Stomach (tissue), 9 donors: Measurements from ENCODE around the gene MAN2C1. TPM values are rescaled to one million over a fixed set of nuclear protein-coding genes. Genes with fewer than 3 reads are reported as not detected.
A peak's percentile ranks its signal among the peaks of the same experiment; 100 is the strongest.

Experiments
- DNase-seq, 2 donors: peaks; one replicate each; pipeline versions ENCODE4 v3.0.0 to v3.0.0-alpha.2; 2013 to 2019
- H3K27ac ChIP-seq, 5 donors: fragments of 200-600 bp in 4 of 5; sonication (generic) in 4 of 5; one replicate each; pipeline ENCODE4 v1.5.1; 2013 to 2019; ENCODE audit warnings: mild to moderate bottlenecking in 1 of 5, moderate library complexity in 1 of 5
- H3K27me3 ChIP-seq, 3 donors: fragments of 200-600 bp; sonication (generic); one replicate each; pipeline ENCODE4 v1.5.1; 2017 to 2019; ENCODE audit warnings: mixed run types in 1 of 3
- H3K36me3 ChIP-seq, 4 donors: fragments of 200-600 bp; sonication (generic); 1 replicate in 3 of 4; 2 replicates in 1 of 4; pipeline ENCODE4 v1.5.1; 2016 to 2019
- H3K4me1 ChIP-seq, 4 donors: fragments of 200-600 bp; sonication (generic); one replicate each; pipeline ENCODE4 v1.5.1; 2016 to 2019
- H3K4me3 ChIP-seq, 4 donors: fragments of 200-600 bp; sonication (generic) in 3 of 4; one replicate each; pipeline ENCODE4 v1.5.1; 2016 to 2019; ENCODE audit warnings: mild to moderate bottlenecking in 1 of 4
- H3K9me3 ChIP-seq, 4 donors: fragments of 200-600 bp; sonication (generic); one replicate each; pipeline ENCODE4 v1.5.1; 2016 to 2019
- CTCF ChIP-seq, 7 experiments: fragments of 450-650 bp in 4 of 7; fragments of 200-600 bp in 3 of 7; sonication (generic) in 3 of 7; IDR thresholded peaks; one replicate each; pipeline ENCODE4 v1.5.1; 2016 to 2019; ENCODE audit warnings: antibody characterized with exemption in 7 of 7, control low read depth in 2 of 7, mild to moderate bottlenecking in 1 of 7
- EP300 ChIP-seq: sonication (generic); formaldehyde crosslinking; IDR thresholded peaks from one replicate; pipeline ENCODE4 v1.6.1; 2017; ENCODE audit warnings: antibody characterized with exemption
- POLR2A ChIP-seq, 4 donors: fragments of 450-650 bp; IDR thresholded peaks; one replicate each; pipeline ENCODE4 v1.6.1; 2016; ENCODE audit warnings: antibody characterized with exemption in 4 of 4, control low read depth in 2 of 4, mild to moderate bottlenecking in 1 of 4, moderate library complexity in 1 of 4
- POLR2AphosphoS5 ChIP-seq, 3 donors: sonication (generic); formaldehyde crosslinking; IDR thresholded peaks; one replicate each; pipeline ENCODE4 v1.6.1; 2016; ENCODE audit warnings: antibody characterized with exemption in 3 of 3
- WGBS, 5 donors: extraction: QIAGEN DNeasy Blood & Tissue Kit in 3 of 5; methylation state at CpG; one replicate each; pipeline versions ENCODE4 v1.1.5 to v1.1.7; 2013 to 2018; 5-methylcytosine and 5-hydroxymethylcytosine counted together
- intact Hi-C: fragments of 100-400 bp; cut with DNase I; formaldehyde crosslinking; loops from one replicate; pipeline ENCODE4 v1.15.1; 2023; ENCODE audit warnings: low total_unique reads
- polyA plus RNA-seq, 3 donors: library from polyadenylated mRNA; stranded (reverse); fragments of 200-250 nt; gene quantifications; one replicate each; pipeline ENCODE4 v1.2.3, GENCODE V29; 2013
- total RNA-seq, 5 donors: library from RNA; depleted of rRNA; stranded (reverse); fragments of >200 nt; gene quantifications; one replicate each; pipeline versions ENCODE4 v1.1.0 to v1.2.3, GENCODE V29; 2014 to 2016
- donor health status: healthy with polysubstance abuse.
- donor health status: Bipolar disorder and iron deficiency.
- donor health status: healthy.

Gene MAN2C1
- total and polyA plus RNA-seq, 8 donors = 103 to 629 (median 262) TPM

- peaks cover 0 to 5% (median 2%) of the 10 kb centered on the region in 4 donors for H3K4me1 ChIP-seq
- H3K27ac ChIP-seq = no peak overlapping the region
- H3K27me3 ChIP-seq = peaks cover 0 to 40% (median 0%) of the 10 kb centered on the region in 3 donors
- H3K36me3 ChIP-seq = no peaks in the 10 kb centered on the region
- H3K9me3 ChIP-seq = no peaks in the 10 kb centered on the region
- DNase-seq = no peak
- intact Hi-C loops = loop anchor here (10.0 kb wide), 2 partner anchors 65 to 275 kb away; no protein-coding TSS in a partner anchor
- TF ChIP-seq EP300 = no peak
- no peak for TF ChIP-seq POLR2A (IDR thresholded peaks at IDR 0.05)
- no peak for TF ChIP-seq POLR2AphosphoS5 (IDR thresholded peaks at IDR 0.05)
- TF ChIP-seq CTCF (IDR thresholded peaks at IDR 0.05) = no peak
- H3K4me3 ChIP-seq = no peak overlapping the region
Observed at GRCh38 chr15:75309711-75310110, 58.7 kb downstream of the MAN2C1 start.

- Histone ChIP-seq H3K4me3 (no peak overlapping the region), H3K9me3 (no peaks in the 10 kb centered on the region), H3K36me3 (no peaks in the 10 kb centered on the region), H3K4me1 (peaks cover 0 to 5% (median 2%) of the 10 kb centered on the region in 4 donors), H3K27ac (no peak overlapping the region), H3K27me3 (peaks cover 0 to 44% (median 4%) of the 10 kb centered on the region in 3 donors)
- 23 to 33% (median 27%) methylated on average over 15 of the region's 15 CpGs for WGBS, 5 donors
- TF ChIP-seq CTCF (IDR thresholded peaks at IDR 0.05) (peak in 5 of 7 experiments; percentile 19 to 53 (median 30)), EP300 (no peak)
- intact Hi-C loops = loop anchor here (10.0 kb wide), 2 partner anchors 63 to 273 kb away; no protein-coding TSS in a partner anchor
- DNase-seq = peak; percentile 69 to 82
Observed at GRCh38 chr15:75307778-75308390, 60.5 kb downstream of the MAN2C1 start.

GRCh38 chr15:75306188-75306587 is 62.2 kb downstream of the MAN2C1 start:
- TF ChIP-seq CTCF (IDR thresholded peaks at IDR 0.05) (no peak), EP300 (no peak), POLR2AphosphoS5 (IDR thresholded peaks at IDR 0.05) (no peak), POLR2A (IDR thresholded peaks at IDR 0.05) (no peak)
- Histone ChIP-seq H3K36me3 (no peaks in the 10 kb centered on the region), H3K9me3 (no peaks in the 10 kb centered on the region), H3K27ac (no peak overlapping the region), H3K4me1 (peaks cover 0 to 5% (median 2%) of the 10 kb centered on the region in 4 donors), H3K27me3 (peaks cover 0 to 44% (median 4%) of the 10 kb centered on the region in 3 donors), H3K4me3 (no peak overlapping the region)
- no peak for DNase-seq
- WGBS, 5 donors = 53 to 66% (median 62%) methylated on average over 3 of the region's 3 CpGs
- intact Hi-C loops = loop anchor here (10.0 kb wide), 2 partner anchors 61 to 271 kb away; no protein-coding TSS in a partner anchor

Other genes starting within 250 kb of the MAN2C1 start
- 10 to 100 TPM in 4 of 5 donors, 1 to 10 TPM in 1; 3.1 to 29.1 (median 15.2) TPM for gene C15orf39, start 166.7 kb downstream of the MAN2C1 start, total RNA-seq
- gene C15orf39, start 166.7 kb downstream of the MAN2C1 start, polyA plus RNA-seq = 1 to 10 TPM; 6.4 to 7.5 (median 7.2) TPM
- gene GOLGA6C, start 110.3 kb downstream of the MAN2C1 start, total RNA-seq = not detected
- gene GOLGA6C, start 110.3 kb downstream of the MAN2C1 start, polyA plus RNA-seq = not detected
- under 1 TPM in 1 of 5 donors, not detected in 4; 0.18 TPM for gene GOLGA6D, start 85.8 kb downstream of the MAN2C1 start, total RNA-seq
- under 1 TPM in 1 of 3 donors, not detected in 2; 0.03 TPM for gene GOLGA6D, start 85.8 kb downstream of the MAN2C1 start, polyA plus RNA-seq
- gene COMMD4, start 32.5 kb downstream of the MAN2C1 start, total RNA-seq = 100 to 1,000 TPM in 1 of 5 donors, 10 to 100 TPM in 4; 38.5 to 183 (median 61.7) TPM
- 100 to 1,000 TPM; 102 to 130 (median 123) TPM for gene COMMD4, start 32.5 kb downstream of the MAN2C1 start, polyA plus RNA-seq
- 100 to 1,000 TPM in 3 of 5 donors, 10 to 100 TPM in 2; 22.2 to 793 (median 111) TPM for gene NEIL1, start 21.6 kb downstream of the MAN2C1 start, total RNA-seq
- gene NEIL1, start 21.6 kb downstream of the MAN2C1 start, polyA plus RNA-seq = 10 to 100 TPM; 18.2 to 38.6 (median 23.5) TPM
- 10 to 100 TPM; 22.0 to 61.9 (median 39.7) TPM for gene SIN3A, start 83.1 kb upstream of the MAN2C1 start, total RNA-seq
- 10 to 100 TPM in 1 of 3 donors, 1 to 10 TPM in 2; 8.4 to 10.7 (median 9.7) TPM for gene SIN3A, start 83.1 kb upstream of the MAN2C1 start, polyA plus RNA-seq
- gene PTPN9, start 210.7 kb upstream of the MAN2C1 start, total RNA-seq = 10 to 100 TPM in 4 of 5 donors, 1 to 10 TPM in 1; 8.7 to 22.9 (median 16.5) TPM
- 10 to 100 TPM in 2 of 3 donors, 1 to 10 TPM in 1; 7.7 to 20.3 (median 12.5) TPM for gene PTPN9, start 210.7 kb upstream of the MAN2C1 start, polyA plus RNA-seq